ENCODE data around the gene GBX1.

GBX1 gene

DNA sequence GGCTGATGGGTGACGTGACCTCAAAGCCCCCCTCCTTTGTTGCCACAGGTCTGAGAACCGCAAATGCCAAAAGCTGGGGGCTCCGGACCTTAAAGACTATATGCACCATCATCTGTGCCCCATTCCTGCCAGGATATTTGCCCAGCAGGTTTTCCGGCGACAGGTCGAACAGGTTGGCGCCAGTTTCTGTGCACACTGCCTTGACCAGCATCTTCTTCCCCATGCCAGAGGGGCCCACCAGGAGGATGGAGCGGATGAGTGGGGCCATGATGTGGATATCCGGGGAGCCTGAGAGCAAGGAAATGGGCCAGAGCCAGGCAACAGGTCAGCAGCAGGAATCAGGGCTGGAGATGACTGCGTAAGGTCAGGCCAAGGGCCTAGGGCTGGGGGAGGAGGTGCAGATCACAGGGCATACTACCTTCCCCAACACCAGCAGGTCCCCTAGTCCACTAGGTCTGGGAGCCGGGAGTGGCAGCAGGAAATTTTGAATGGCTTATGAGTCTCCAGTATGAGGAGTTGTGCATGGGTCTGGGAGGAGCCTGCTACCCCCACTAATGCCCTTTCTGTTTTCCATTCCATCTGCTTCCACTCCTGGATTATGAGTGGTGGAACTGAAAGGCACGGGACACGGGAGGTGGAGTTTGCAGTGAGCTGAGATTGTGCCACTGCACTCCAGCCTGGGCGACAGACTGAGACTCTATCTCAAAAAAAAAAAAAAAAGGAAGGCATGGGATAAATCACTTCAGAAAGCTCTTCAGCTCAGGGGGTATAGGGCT is 25.9 kb upstream of the GBX1 start:
- DNase-seq (ENCODE audit: low read depth): no peak

DNA sequence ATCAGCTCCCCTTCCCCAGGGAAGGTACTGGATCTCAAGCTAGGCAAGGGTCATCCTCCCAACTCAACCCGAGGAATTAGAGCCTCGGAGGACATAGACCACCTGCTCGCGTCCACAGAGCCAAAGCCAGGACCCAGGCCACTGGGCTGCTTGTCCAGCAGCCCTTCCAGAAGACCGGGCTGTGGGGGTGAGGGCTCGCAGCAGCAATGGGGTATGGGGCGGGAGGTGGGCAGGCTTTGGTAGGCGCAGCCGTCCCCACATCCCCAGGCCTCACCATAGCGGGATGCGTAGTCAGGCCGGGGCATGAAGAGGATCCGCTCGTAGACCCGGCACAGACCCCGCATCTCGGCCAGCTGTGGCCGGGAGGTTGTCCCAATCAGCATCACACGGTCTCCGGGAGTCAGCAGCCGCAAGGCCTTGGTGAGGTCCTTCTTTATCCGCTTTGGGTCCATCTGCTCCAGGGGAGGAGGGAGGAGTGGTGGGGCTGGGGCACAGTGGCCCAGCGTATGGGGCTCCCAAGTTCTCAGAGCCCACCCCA is 24.6 kb upstream of the GBX1 start:
- no peak for DNase-seq (ENCODE audit: low read depth)

DNA sequence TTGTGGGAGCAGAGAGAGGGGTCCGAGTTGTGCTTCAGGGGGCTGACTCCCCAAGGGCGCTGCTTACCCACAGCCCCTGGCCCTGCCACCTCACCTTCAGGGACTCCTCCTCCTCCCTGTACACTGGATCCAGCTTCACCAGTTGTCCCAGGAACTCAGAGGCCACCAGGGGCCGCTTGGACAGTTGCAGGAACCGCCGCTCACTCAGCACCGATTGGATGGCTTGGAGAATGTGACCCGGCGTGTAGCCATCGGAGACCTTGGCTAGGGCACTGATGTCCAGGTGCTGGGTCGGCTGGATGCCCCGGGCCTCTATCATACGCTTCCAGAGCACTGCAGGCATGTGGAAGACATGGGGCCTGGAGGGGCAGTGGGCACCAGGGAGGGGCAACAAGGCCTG is 24.1 kb upstream of the GBX1 start:
- no peak for DNase-seq (ENCODE audit: low read depth)

DNA sequence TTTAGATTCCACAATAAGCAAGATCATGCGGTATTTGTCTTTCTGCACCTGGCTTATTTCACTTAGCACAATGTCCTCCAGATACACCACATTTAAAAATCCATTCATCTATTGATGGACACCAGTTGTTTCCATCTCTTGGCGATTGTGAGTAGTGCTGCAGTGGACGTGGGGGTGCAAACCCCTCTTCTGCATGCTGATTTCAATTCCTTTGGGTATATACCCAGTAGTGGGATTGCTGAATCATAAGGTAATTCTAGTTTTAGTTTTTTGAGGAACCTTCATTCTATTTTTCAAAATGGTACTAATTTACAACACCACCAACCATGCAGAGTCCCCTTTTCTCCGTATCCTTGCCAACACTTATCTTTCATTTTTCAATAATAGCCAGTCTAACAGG is 21.5 kb upstream of the GBX1 start:
- no peak for DNase-seq (ENCODE audit: low read depth)

DNA sequence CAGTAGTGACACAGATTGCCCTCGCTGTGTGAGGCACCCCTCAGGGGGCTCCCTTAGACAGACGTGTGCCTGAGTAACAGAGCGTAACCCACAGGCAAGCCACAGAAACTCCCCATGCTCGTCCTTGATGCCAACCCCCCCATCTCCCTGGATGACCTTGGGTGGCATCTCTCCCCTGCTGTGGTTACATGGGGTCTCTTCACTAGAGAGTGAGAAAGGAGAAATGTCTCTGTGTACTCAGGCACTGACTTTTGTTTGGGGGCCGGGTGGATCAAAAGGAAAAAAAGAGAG is 20.7 kb upstream of the GBX1 start:
- no peak for DNase-seq (ENCODE audit: low read depth)

DNA sequence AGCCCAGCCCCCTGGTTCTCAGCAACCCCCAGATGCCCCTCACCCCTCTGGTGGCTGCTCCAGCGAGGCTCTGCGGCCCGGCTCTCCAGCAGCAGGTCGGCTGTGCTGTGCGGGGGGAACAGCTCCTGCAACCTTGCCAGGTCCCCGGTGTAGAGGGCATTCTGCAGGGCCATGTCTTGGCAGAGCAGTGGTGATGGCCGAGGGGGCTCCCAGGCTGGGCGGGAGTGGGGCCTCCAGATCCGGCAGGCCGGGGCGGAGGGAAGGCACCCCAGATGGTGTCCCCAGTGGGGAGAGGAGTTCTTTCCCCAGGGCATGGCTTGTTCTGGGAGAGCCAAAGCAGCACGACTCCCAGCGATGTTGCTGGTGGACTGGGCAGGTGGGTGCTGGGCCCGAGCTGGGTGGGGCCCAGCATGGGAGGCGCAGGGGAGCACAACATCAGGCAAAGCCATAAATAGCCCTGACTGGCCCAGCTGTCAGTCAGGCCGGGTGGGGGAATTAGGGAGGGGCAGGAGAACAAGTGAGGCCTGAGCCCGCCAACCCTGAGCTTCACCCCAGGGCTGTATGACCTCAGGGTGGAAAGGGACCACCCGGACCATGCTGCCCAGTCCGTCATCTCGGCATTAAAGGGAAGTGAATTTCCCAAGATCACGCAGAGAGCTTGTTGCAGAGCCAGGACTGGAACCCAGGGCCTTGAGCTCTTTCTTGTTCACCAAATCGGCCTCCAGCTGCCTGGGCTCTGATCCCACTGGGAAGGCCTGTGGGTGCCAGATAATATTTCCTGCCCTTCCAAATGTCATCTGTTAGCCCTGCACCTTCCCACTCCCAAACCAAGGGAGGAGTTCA is 20.1 kb upstream of the GBX1 start:
- no peak for DNase-seq (ENCODE audit: low read depth)

DNA sequence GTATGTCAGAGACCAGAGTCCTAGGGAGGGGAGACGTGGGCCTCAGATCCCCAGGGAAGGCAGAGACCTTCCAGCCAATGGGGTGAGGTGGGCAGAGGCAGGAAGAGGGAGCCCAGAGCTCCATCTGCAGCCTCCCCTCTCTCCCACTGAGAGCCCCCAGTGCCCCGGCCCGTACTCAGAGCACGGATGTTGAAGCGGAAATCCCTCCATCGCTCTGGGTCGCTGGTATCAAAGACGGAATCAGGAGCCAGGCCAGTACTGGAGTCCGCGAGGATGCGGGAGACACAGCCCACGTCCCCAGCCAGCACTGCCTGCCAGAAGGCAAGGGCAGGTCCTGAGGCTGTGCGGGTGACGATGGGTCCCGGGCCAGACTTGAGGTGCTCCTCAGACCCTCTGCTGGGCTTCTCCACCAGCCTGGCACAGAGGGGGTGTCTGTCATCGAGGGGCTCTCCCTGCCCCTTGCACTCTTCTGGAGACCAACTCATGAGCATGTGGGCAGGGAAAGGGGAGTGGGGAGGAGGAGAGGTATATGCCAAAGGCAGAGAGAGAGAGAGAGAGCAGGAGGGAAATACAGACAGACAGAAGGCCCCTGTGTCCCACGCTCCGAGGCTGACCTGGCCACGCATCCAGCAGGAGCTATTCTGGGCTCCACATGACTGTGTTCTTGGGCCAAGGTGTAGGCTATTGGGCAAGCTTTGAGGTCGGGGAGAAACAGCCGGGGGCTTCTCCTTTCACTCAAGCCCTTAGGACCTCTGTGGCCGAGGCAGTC is 19.3 kb upstream of the GBX1 start, which contains the start of gene ASB10:
TSS of gene ASB10 (minus strand) at position 611 of the 769 bp plus-strand sequence. CDS start at position 491, 120 bp downstream.
- DNase-seq (ENCODE audit: low read depth): no peak

DNA sequence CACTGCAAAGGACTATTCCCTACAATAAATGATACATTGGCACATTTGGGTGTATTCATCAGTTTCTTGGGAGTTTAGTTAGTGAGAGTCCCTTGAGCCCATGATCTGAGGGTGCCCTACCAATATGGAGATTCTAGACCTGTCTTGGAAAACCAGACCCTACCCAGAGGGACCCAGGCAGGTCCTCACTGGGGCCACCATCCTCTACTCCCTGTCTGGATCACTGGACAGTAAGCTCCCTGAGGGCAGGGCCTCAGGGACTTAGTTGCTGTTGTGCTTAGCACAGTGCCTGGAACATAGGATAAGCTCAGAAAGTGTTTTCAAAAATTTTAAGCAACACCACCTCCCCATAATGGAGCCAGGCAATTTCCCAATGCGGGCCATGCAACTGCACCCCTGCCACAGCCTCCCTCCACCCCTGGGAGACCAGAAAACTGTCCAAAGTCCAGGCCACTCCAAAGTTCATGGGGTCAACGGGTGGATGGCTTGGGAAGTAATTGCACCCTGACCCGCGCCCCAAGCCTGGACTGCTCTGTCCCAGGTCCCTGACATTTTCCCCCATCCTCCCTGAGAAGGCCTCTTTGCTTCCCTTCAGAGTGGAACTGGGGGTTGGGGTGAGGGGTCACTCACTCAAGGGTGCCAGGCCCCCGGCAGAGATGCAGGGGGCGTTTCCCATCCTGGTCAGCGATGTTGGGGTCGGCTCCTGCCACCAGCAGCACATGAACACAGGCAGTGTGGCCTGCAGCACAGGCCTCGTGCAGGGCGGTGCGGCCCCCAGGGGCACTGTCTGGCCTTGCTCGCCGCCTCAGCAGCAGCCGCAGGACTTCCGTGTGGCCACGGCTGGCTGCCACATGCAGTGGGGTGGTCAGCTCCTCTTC is 18.5 kb upstream of the GBX1 start:
- DNase-seq (ENCODE audit: low read depth): no peak

DNA sequence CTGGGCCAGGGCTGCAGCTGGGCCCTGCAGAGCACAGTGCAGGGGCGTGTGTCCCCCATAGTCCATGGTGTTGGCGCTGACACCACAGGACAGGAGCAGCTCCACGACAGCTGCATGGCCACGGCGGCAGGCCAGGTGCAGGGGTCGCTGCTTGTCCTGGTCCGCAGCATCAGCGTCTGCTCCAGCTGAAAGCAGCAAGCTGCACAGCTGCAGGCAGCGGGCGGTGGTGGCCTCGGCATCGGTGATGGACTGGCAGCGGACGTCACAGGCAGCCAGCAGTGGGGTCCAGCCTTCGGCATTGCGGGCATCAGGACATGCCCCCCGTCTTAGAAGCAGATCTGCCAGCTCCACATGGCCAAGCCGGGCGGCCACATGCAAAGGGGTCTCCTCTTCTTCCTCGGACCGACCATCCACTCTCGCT is 13.5 kb upstream of the GBX1 start:
- no peak for DNase-seq (ENCODE audit: low read depth)

DNA sequence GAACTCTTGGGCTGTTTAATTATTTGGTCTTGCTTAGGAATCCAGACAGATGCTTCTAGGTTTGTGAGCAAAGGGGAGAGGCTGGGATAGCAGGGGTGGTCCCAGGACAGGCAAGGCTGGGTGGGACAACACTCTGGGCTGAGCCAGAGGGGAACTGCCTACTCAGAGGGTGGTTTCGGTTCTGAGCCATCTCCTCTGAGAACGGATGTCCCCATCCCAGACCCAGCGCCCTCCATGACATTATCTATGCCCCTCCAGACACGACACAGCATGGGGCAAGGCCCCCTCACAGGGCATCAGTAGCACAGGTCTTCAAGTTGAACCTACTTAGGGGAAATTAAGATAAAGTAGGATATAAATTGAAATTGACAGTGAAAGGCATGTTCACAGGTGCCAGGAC is 12.5 kb upstream of the GBX1 start:
- no peak for DNase-seq (ENCODE audit: low read depth)

DNA sequence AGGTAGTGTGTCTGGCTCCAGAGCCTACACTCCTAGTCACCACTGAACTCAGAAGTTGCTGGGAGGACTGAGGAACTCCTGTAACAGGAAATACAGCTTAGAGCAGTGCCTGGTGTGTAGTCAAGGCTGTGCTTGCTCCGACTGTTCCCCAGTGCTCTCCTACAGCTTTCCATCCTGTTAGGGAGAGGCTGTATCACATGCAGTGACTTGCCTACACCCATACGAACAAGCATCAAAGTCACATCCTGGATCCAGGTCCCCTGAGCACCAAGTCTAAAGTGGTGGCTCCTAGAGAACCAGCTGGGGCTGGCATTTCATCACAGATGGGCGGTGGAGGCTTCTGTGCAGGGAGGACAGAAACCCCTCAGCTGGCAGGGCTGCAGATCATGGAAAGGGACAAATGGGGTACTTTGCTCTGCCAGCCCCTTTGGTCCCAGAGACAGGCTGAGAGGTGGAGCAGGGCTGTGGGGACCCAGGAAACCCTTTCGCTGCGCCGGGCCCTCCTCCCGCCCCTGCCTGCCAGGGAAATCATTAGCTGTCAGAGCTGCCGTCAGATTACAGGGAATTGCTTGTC is 11.9 kb upstream of the GBX1 start:
- DNase-seq (ENCODE audit: low read depth): no peak

DNA sequence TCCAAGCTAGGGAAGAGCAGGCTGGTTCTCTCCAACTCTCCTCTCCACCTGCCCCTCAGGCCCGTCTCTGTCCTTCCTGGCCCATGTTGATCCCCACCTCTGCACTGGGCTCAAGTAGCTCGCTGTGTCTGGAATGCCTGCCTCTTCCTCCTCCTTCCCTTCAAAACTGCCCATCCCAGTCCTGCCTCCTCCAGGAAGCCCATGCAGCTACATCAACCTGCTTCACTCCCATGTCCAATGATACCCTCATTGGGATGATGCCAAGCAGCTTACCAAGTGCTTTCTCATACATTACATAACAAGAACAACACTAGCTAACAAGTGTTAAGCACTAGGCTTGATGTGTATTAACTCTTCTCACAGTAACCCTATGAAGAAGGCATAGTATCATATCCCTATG is 11.3 kb upstream of the GBX1 start:
- DNase-seq (ENCODE audit: low read depth): no peak

DNA sequence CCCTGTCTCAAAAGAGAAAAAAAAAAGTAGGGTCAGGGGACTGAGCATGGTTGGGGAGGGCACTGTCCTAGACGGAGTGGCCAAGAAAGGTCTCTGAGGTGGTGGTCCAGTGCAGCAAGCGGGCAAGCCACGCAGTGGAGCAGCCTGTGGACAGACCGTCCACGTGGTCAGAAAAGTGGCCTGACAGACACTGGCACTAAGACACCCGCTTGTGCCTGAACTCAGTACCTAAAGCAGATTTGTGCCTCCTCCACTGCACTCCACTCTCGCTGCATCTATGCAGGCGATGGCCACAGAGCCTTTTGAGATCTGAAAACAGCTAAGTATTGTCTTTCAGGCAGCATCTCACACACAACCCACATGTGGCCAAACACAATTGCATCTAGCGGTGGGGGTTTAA is 10.7 kb upstream of the GBX1 start:
- DNase-seq (ENCODE audit: low read depth): no peak

DNA sequence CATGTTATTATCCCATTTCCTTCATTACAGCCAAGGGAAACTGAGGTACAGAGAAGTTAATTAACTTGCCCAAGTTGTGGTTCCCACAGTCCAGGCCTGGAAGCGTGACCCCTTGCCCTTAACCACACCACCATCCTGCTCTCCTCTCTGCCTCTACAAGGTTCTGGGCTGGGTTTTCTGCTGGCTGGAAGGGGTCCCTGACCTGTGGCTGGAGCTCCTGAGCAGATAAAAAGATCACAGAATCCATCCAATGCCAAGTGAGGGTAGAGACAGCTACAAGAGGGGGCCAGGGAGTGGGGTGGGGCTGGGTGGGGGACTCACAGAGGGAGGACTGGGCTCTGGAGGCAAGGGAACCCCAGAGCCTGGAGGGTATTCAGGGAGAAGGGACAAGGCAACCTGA is 9.8 kb upstream of the GBX1 start:
- no peak for DNase-seq (ENCODE audit: low read depth)

DNA sequence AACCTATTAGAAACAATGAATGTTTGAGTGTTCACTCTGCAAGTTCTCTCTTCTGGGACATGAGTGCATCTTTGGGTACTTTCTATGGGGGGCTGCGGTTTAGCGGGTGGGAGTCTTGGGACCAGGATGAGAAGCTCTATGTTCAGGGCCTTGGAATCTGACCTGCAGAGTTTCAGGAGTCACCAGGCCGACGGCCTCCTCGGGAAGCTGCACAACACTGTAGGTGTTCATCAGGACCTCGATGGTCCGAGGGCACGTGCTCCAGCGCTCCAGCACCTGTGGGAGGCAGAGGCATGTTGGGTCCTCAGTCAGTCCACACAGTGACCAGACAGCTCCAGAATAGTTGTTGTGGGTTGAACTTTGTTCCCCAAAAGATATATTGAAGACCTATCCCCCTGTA is 8.9 kb upstream of the GBX1 start:
- no peak for DNase-seq (ENCODE audit: low read depth)

DNA sequence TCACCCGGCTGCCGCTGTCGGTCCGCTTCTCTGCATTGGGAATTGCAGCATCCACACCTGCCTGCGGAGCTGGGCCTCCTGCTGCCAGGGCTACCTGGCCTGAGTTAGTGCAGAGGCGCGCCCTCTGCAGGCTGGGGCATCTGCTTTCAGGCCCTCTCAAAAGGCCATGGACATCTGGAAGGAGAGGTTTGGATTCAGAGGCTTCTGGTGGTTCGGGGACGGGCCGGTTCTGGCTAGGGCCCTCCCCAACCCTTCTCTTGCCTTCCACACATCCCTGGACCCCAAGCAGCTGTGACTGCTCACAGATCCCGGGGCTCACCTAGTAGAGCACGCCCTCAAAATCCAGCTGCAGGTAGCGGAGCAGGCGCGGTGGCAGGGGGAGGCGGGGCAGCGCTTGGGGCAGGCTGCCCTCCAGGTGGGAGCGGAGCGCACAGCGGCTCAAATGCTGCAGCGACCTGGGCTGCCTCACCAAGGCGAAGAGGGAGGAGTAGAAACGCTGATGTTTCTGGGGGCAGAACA is 8.4 kb upstream of the GBX1 start:
- DNase-seq (ENCODE audit: low read depth): no peak

DNA sequence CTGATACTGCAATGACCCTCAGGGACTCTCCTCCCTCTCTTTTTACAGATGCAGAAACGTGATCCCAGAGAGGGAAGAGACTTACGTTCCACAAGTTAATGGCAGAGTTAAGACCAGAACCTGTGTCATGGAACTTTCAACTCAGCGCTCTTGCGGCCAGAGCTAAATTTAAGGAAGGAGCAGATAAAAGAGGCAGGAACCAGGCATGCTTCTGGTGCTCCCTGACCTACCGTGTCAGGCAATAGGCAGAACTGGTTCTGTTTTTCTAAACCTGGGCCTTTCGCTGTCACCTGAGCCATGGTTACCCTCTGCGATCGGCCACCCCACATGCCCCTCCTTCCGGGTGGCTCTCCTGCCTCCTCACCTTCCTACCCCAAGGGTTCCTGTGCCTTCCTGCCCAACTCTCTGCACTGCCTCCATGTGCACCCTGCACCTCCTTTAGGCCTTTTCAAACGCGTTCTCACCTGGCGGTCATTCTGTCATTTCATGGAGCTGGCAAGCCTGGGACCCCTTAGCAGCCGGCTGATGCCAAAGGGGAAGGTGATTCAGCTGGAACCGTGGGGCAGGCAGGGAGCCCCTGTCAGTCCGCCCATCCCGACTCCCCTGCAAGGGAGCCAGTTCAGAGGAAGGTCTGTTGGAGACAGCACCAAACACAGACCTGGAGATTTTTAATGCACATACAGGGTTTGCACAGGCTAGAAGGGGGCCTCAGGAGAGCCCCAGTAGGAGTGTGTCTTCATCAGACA is 7.7 kb upstream of the GBX1 start:
- DNase-seq (ENCODE audit: low read depth): no peak

DNA sequence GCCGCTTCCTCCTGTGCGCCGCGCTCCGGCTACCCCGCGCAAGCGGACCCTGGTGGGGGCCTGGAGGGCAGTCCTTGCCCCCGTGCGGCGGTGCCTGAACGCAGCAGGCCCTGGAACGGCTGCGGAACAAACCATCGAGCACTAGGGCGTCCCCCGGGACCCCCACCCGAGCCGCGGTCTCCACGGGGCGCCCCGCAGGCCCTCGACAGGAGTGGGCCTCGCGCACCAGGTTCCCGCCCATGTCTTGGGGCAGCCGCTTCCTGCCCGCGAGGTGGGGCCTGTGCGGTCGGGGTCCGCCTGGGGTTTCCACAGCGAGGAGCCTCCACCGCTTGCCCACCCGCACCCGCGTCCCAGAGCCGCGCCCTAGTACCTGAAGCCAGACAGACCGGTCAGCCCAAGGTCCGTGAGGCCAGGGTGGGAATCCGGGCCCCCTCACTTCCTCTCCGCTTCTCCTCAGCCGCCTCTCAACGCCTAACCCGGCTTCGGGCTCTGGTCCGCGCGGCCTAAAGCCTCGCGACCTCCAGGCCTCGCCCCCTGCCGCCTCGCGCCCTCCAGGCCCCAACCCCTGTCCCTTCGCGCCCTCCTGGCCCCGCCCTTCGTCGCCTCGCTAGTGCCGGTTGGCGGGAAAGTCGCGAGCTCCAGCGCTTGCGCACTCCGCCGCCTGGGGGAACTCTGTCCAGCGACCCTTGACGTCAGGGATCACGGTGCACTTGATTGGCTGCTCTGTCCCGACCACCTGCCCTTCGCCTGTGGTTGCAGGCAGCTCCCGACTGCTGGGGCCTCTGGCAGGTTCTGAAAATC is 7.0 kb upstream of the GBX1 start:
- DNase-seq (ENCODE audit: low read depth): no peak
